ENCODE results near the gene TBC1D5.

The TBC1D5 gene

GRCh38 chr3:17119201-17120072 lies 623.0 kb downstream of the TBC1D5 start:
- no peaks in the 10 kb centered on the region for H3K27me3 ChIP-seq (ENCODE audit: control insufficient read depth, insufficient read depth, low read length)
- WGBS (ENCODE audit: insufficient coverage, insufficient read length): no CpG with 5 or more reads among the region's 5 CpGs

GRCh38 chr3:17118771-17119170 lies 623.7 kb downstream of the TBC1D5 start:
- DNase-seq (ENCODE audit: low read depth, low spot score): no peak
- no peaks in the 10 kb centered on the region for H3K9me3 ChIP-seq (ENCODE audit: control insufficient read depth, insufficient read depth, low read length)
- no peak overlapping the region for H3K27ac ChIP-seq (ENCODE audit: low read length)
- H3K4me1 ChIP-seq (ENCODE audit: control insufficient read depth, insufficient read depth, low read length): no peaks in the 10 kb centered on the region
- H3K36me3 ChIP-seq (ENCODE audit: control insufficient read depth, insufficient read depth, low read length): no peaks in the 10 kb centered on the region
- no CpG with 5 or more reads among the region's 6 CpGs for WGBS (ENCODE audit: insufficient coverage, insufficient read length)
- H3K27me3 ChIP-seq (ENCODE audit: control insufficient read depth, insufficient read depth, low read length): no peaks in the 10 kb centered on the region
- H3K4me3 ChIP-seq (ENCODE audit: low read length): no peak overlapping the region

More at GRCh38 chr3:17119201-17120072, 623.0 kb downstream of the TBC1D5 start:
- Histone ChIP-seq H3K27ac (ENCODE audit: low read length) (no peak overlapping the region), H3K4me1 (ENCODE audit: control insufficient read depth, insufficient read depth, low read length) (no peaks in the 10 kb centered on the region), H3K4me3 (ENCODE audit: low read length) (no peak overlapping the region), H3K36me3 (ENCODE audit: control insufficient read depth, insufficient read depth, low read length) (no peaks in the 10 kb centered on the region), H3K9me3 (ENCODE audit: control insufficient read depth, insufficient read depth, low read length) (no peaks in the 10 kb centered on the region)
- DNase-seq (ENCODE audit: low read depth, low spot score): no peak

GRCh38 chr3:17116007-17116600 lies 626.3 kb downstream of the TBC1D5 start:
- H3K27me3 ChIP-seq (ENCODE audit: control insufficient read depth, insufficient read depth, low read length): no peaks in the 10 kb centered on the region
- no peaks in the 10 kb centered on the region for H3K4me1 ChIP-seq (ENCODE audit: control insufficient read depth, insufficient read depth, low read length)
- no peak overlapping the region for H3K4me3 ChIP-seq (ENCODE audit: low read length)
- no peaks in the 10 kb centered on the region for H3K36me3 ChIP-seq (ENCODE audit: control insufficient read depth, insufficient read depth, low read length)
- DNase-seq (ENCODE audit: low read depth, low spot score): no peak
- WGBS (ENCODE audit: insufficient coverage, insufficient read length): no CpG with 5 or more reads among the region's 8 CpGs
- no peak overlapping the region for H3K27ac ChIP-seq (ENCODE audit: low read length)
- no peaks in the 10 kb centered on the region for H3K9me3 ChIP-seq (ENCODE audit: control insufficient read depth, insufficient read depth, low read length)

- no peaks in the 10 kb centered on the region for H3K4me1 ChIP-seq (ENCODE audit: control insufficient read depth, insufficient read depth, low read length)
- no peaks in the 10 kb centered on the region for H3K27me3 ChIP-seq (ENCODE audit: control insufficient read depth, insufficient read depth, low read length)
- no peaks in the 10 kb centered on the region for H3K36me3 ChIP-seq (ENCODE audit: control insufficient read depth, insufficient read depth, low read length)
- DNase-seq (ENCODE audit: low read depth, low spot score): no peak
- no CpG with 5 or more reads among the region's 3 CpGs for WGBS (ENCODE audit: insufficient coverage, insufficient read length)
- no peak overlapping the region for H3K4me3 ChIP-seq (ENCODE audit: low read length)
- H3K9me3 ChIP-seq (ENCODE audit: control insufficient read depth, insufficient read depth, low read length): no peaks in the 10 kb centered on the region
- H3K27ac ChIP-seq (ENCODE audit: low read length): no peak overlapping the region
Measured at GRCh38 chr3:17115186-17115585, 627.2 kb downstream of the TBC1D5 start.

GRCh38 chr3:17111586-17111985 lies 630.8 kb downstream of the TBC1D5 start:
- no peaks in the 10 kb centered on the region for H3K36me3 ChIP-seq (ENCODE audit: control insufficient read depth, insufficient read depth, low read length)
- no peaks in the 10 kb centered on the region for H3K9me3 ChIP-seq (ENCODE audit: control insufficient read depth, insufficient read depth, low read length)
- H3K27me3 ChIP-seq (ENCODE audit: control insufficient read depth, insufficient read depth, low read length): no peaks in the 10 kb centered on the region
- no peaks in the 10 kb centered on the region for H3K4me1 ChIP-seq (ENCODE audit: control insufficient read depth, insufficient read depth, low read length)
- no peak overlapping the region for H3K4me3 ChIP-seq (ENCODE audit: low read length)
- H3K27ac ChIP-seq (ENCODE audit: low read length): no peak overlapping the region
- no peak for DNase-seq (ENCODE audit: low read depth, low spot score)
- no CpG with 5 or more reads among the region's 3 CpGs for WGBS (ENCODE audit: insufficient coverage, insufficient read length)

GRCh38 chr3:17110660-17111396 lies 631.6 kb downstream of the TBC1D5 start:
- no peaks in the 10 kb centered on the region for H3K9me3 ChIP-seq (ENCODE audit: control insufficient read depth, insufficient read depth, low read length)
- no peaks in the 10 kb centered on the region for H3K27me3 ChIP-seq (ENCODE audit: control insufficient read depth, insufficient read depth, low read length)
- no peaks in the 10 kb centered on the region for H3K36me3 ChIP-seq (ENCODE audit: control insufficient read depth, insufficient read depth, low read length)
- no peak overlapping the region for H3K4me3 ChIP-seq (ENCODE audit: low read length)
- no peak for DNase-seq (ENCODE audit: low read depth, low spot score)
- no peaks in the 10 kb centered on the region for H3K4me1 ChIP-seq (ENCODE audit: control insufficient read depth, insufficient read depth, low read length)
- no CpG with 5 or more reads among the region's 8 CpGs for WGBS (ENCODE audit: insufficient coverage, insufficient read length)
- H3K27ac ChIP-seq (ENCODE audit: low read length): no peak overlapping the region

Data from iPS DF 6.9 (cell line).